Mesenteric fat pad (tissue), 1 donor: ENCODE measurements around the gene SLC26A6. TPM values are rescaled to one million over a fixed set of nuclear protein-coding genes. Genes with fewer than 3 reads are reported as not detected.

Experiments
- DNase-seq: peaks from one replicate; pipeline ENCODE4 v3.0.0-alpha.2; 2020; ENCODE audit warnings: low spot score
- long read RNA-seq: library from polyadenylated mRNA; unstranded; transcript quantifications from one replicate; pipeline ENCODE4 v2.0.0, GENCODE V29; 2020
- total RNA-seq: library from RNA; stranded (reverse); fragmentation: NEBNext Ultra II Directional; extraction: Animal tissue kit (Norgen Biotek cat#: 25700); gene quantifications from one replicate; pipeline ENCODE4 v1.2.1, GENCODE V29; 2021
- donor health status: DM: yes; HTN: yes; CAD: no.

The SLC26A6 gene
- total RNA-seq = 11.5 TPM
- long read RNA-seq, transcript SLC26A6-205 (21 exons, 2,589 nt) = major isoform, 7 of 27 reads
- long read RNA-seq, transcript SLC26A6-207 (21 exons, 2,630 nt) = minor isoform, 6 of 27 reads
- long read RNA-seq, partial matches to known transcripts = 2 of 27 reads
- long read RNA-seq, other reads (novel, unspliced or antisense) = 12 of 27 reads

- peak; percentile 99 for DNase-seq
These were observed at the start of gene SLC26A6 for GRCh38 chr3:48635222-48636021. Gene SLC26A6 (minus strand): TSS chr3:48635461. CDS start chr3:48635393, 68 bp downstream.

GRCh38 chr3:48684480-48685143 lies 49.4 kb upstream of the SLC26A6 start:
- DNase-seq = no peak

DNA sequence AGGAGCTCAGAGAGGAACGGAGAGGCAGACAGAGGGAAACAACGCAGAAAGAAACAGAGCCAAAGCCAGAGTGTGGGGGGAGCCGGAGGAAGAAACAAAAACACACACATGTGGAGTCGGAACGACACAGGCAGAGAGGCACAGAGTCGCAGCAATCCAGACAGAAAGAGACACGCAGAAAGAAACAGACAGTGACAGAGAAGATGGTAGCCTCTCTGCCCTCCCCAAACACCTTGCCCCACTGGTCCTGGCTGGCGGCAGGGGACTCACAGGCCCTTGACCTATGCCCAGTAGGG lies 48.7 kb upstream of the SLC26A6 start:
- DNase-seq = no peak

DNA sequence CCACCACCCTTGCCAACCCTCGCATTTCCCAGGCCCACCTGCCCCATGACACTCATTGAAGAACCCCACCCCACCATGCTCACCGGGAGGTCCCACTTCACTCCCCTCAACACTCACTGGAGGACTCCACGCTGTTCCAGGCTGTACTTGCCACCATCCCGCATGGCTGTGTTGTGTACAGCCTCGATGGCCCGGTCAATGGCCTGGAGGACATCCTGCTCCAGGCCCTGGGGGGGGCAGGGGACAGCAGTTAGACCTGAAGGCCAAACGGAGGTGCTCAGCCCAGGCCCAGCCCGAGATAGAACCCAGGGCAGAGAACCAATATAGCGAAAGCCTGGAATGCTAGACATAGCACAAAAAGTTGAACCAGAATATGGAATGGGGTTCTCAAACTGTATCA lies 47.5 kb upstream of the SLC26A6 start:
- DNase-seq = no peak

GRCh38 chr3:48681974-48682610 lies 46.8 kb upstream of the SLC26A6 start:
- no peak for DNase-seq

GRCh38 chr3:48681541-48681880 lies 46.2 kb upstream of the SLC26A6 start:
- no peak for DNase-seq

DNA sequence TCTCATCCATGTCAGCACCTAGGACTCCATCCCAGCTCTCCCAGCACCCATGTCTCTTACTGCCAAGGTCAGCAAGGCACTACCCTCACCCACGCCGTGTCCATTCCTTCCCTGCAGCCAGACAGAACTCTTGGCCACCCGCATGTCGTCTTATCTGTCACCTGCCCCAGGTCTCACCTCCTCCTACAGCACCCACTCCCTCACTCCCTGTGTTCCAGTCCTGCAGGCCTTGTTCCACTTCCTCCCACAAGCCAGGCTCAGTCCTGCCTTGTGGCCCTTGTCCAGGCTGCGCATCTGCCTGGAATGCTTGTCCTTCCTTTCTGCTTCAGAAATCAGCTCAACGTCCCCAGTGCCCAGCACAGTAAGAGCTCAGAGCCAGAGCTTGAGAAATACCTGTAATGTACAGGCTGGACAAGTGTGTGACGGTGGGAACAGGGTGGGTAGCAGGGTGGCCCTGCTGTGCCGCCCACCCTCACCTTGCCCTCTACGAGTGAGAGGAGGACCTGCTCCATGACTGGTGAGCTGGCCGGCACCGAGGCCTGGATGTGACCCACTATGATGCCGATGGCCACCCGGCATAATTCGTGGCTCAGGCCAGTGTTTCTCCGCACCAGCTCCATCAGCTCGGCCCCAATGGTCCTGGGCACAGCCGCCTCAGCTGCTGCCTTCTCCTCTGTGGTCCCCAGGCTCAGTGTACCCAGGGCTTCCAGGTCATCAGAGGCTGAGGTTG lies 45.7 kb upstream of the SLC26A6 start:
- DNase-seq = no peak

DNA sequence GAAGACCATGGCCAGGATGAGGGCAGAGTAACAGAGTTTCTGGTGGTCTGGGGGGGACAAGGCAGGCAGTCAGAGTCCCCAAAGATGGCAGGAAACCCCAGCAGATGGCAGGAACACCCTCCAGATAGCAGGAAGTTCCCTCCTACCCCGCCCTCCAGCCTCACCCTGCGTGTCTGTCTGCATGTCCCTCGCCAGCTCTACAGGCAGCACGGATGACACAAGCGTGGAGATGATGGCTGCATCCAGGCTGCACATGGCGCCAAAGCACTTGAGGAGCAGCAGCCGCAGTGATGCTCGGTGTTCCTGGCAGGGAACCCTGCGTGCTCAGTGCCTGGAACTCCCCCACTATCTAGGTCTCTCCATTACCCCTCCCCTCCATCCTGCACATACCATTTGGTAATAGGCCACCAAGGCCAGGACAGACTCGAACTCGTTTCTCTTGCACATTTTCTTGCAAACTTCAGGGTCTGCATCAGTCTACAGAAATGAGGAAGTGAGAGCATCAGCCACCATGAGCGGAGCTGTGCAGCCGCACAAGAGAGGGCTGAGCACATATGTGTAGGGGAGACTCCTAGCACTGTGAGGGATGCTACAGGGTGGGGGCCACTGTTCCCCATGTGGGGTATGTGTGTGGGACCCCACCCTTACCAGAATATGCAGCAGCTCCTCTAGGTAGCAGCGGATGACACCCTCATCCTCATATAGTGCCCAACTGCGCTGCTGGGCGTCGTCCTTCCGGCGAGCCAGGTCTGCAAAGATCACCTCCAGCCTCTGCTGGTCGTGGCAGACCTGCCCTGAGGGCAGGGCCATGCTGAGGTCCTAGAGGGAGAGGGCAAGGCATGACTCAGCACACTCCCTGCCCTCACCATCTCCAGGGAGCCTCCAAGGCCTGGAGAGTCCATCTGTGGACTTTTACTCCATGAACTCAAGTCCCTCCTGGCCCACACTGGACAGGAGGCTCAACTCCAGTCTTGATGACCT lies 44.4 kb upstream of the SLC26A6 start:
- no peak for DNase-seq

DNA sequence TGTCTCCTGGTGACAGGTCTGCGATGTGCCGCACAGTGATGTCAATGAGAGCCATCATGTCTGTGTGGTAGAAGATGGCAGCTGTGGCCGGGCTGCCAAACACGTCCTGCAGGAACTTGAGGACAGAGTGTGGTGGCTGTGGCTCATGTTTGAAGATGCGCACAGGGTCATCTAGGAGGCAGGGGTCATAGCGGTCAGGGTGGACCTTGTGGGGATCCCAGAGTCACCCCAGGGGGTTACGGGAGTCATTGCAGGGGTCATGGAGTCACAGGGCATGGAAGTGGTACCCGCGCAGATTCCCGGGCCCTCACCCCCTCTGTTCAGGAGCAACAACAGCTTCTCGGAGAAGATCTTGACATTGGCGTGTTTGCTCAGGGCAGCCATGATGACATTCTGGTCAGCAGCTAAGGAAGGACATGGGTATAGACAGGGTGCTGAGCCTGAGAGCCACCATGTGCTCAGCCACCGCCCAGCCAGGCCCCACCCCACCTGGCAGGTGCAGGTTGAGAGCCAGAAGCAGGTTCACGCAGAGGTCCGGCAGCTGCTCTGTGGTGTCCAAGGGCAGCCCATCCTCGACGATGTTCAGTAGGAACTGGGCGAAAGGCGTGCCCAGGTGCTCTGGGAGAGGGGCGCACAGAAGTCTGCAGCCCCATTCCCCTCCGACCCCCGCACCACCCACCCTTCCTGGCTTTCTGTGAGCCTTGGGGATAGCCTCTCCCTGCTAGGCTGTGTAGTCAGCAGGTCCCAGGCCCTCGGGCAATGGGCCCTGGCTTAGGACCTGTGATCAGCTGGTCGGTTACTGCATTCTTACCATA lies 43.5 kb upstream of the SLC26A6 start:
- DNase-seq = no peak

GRCh38 chr3:48678056-48678455 lies 42.8 kb upstream of the SLC26A6 start:
- DNase-seq = no peak

GRCh38 chr3:48674505-48674904 lies 39.2 kb upstream of the SLC26A6 start:
- DNase-seq = no peak

DNA sequence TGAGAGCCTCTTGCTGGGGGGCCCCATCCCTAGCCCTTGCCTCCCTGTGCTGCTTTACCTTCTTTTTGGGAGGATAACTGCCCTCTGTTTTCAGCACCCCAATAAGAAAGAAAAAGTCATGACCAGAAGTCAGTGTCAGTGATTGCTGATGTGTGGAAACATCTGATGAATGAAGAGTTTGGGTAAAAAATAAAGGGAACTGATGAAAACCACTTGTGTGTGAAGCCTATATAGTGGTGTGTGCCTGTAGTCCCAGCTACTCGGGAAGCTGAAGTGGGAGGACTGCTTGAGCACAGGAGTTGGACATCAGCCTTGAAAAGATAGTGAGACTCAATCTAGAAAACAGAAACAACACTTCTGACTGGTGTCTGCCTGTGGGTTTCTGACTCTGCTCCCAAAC lies 37.3 kb upstream of the SLC26A6 start:
- no peak for DNase-seq

DNA sequence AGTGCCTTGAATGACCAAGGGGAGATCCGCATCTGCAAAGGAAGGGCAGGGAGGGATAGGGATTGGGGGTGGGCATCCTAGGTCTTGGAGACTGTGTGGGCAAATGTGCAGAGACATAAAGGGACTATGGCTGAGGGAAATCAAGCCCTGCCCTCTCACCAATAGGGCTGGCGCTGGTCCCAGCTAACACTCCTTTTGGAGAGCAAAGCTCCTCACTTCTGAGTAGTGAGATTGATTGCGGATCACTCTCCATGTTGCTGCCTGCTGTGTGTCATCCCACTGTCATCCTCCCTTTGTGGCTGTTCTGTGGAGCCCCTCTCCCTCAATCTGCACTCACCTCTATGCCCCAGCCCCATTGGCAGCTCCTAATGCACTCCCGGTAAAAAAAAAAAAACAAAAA lies 29.7 kb upstream of the SLC26A6 start:
- no peak for DNase-seq

GRCh38 chr3:48664313-48664644 lies 29.0 kb upstream of the SLC26A6 start:
- no peak for DNase-seq

GRCh38 chr3:48663489-48664312 lies 28.4 kb upstream of the SLC26A6 start:
- peak; percentile 95 for DNase-seq

GRCh38 chr3:48662753-48663488 lies 27.7 kb upstream of the SLC26A6 start, which contains the start of gene CELSR3:
Gene CELSR3 (minus strand): TSS chr3:48662886. CDS start chr3:48662634, 252 bp downstream.
- DNase-seq = no peak

DNA sequence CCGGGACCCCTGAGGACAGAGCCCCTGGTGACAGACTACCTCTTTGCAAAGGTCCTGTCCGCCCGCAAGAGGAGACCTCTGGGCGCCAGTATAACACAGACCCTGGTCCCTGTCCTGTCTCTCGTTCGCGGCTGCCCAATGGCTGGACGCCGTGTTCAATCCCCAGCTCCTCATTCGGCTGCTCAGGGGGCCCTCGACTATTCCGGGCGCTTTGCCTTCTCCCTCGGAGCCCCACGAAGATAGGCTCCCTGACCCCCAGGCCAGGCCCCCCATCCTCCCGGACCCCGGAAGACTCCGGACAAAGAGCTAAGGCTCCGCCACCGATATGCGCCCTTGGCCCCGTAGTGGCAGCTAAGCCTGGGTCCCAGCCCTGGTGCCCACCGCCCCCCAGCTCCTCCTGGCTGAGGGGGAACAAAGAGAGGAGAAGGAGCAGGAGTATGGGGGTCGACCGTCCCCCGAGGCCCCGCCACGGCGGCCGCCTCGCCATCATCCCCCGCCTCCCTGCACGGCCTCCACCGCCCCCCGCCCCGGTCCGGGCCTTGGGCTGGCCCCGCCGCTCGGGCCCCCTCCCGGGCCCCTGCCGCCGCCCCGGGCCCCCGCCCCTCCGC lies 27.0 kb upstream of the SLC26A6 start:
- DNase-seq = no peak
